GM18502 (cell line): Measurements from ENCODE around the gene CDK12.

Experiments
- ATAC-seq: cut with Tn5 transposase; IDR thresholded peaks from one replicate; pipeline ENCODE4 v1.9.1; 2021; ENCODE audit warnings: mild to moderate bottlenecking; ENCODE audit not compliant: unreplicated experiment, poor library complexity

Gene CDK12

GRCh38 chr17:39547713-39548478, 86.6 kb downstream of the CDK12 start:
- no peak for ATAC-seq

DNA sequence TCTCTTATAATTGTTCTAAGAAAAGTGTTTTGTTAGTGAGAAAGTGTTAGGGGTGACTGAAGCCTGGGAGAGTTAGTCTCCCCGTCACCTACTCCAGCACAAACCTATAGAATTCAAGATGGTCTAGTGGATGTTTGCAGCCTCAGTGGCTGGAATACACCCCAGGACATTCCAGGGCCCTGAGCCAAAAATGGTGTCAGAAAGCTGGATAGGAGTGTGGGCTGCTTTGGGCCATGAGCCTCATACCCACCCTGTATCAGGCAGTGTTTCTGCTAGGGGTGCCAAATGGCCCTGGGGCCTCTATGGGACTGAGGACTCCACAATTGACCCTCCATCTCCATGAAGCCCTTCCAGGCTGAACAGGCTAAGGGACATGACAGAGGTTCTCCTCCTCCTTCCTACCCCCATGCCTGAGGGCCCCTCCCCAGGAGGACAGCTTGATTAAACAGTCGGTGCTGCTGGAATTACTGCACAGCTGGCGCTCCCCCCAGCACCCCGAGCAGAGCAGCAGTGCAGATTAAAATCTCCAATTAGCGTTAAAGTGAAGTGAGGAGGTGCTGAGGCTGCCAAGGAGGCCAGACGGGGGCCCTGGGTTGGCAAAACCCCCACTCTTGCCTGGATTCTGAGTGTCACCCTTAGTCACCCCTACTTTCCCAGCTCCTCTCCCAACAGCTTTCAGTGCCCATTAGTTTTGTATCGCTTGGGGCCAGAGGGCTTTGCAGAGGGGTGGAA, 87.4 kb downstream of the CDK12 start:
- no peak for ATAC-seq

GRCh38 chr17:39549747-39550573, 88.7 kb downstream of the CDK12 start:
- ATAC-seq: no peak

DNA sequence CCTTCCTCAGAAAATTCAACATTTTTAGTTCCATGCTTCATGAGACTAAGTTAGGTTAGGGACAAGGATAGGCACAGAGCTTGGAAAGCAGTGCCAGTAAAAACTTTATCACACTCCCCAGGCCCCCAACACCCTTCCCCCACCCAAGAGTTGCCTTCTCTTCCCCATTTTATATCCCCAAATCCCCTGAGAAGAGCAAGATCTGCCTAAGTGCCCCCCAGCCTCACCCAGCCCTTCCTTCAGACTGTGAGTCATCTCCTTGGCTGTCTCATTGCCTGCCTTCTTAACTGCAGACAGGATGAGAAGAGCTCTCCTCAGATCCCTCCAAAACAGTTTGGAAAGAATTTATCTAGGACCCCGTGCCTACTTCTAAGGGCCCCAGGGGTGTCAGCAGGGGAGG, 90.6 kb downstream of the CDK12 start:
- ATAC-seq: no peak

GRCh38 chr17:39553341-39553945, 92.2 kb downstream of the CDK12 start:
- no peak for ATAC-seq

DNA sequence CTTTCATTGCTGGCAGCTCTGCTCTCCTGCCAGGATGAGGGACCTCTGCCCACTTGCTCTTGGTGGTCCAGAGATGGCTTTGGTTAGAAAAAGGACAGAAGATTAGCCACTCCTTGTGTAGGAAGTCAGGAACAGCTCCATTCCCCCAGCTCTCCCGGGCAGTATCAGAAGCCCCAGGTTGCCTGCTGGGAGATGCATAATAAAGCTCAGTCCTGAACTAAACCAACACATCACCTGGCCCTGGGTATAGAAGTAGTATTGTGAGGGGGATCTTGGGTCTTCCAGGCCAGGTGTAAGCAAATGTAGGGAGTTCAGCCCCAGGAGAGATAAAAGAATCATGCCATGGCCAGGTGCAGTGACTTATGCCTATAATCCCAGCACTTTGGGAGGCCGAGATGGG, 94.1 kb downstream of the CDK12 start:
- no peak for ATAC-seq

DNA sequence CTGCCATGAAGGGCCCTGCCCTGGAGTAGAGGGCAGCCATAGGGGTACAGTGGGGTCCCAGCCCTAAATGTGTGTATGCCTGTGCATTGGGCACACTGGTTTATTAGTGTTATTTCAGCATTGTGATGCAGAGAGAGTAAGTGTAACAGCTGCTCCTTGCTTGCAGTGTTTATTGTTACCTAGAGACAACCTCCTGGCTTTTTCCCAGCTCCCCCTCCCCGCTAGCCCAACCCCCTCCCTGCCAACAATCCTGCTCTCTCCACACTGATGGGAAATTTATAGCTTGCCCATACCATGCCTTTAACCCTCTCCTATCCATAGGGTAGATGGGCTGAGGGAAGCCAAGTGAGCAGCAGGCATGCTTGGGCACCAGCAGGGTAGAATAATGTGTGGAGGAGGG, 95.1 kb downstream of the CDK12 start:
- no peak for ATAC-seq

GRCh38 chr17:39562395-39562794, 101.1 kb downstream of the CDK12 start:
- ATAC-seq: no peak

GRCh38 chr17:39562976-39563375, 101.7 kb downstream of the CDK12 start:
- no peak for ATAC-seq

DNA sequence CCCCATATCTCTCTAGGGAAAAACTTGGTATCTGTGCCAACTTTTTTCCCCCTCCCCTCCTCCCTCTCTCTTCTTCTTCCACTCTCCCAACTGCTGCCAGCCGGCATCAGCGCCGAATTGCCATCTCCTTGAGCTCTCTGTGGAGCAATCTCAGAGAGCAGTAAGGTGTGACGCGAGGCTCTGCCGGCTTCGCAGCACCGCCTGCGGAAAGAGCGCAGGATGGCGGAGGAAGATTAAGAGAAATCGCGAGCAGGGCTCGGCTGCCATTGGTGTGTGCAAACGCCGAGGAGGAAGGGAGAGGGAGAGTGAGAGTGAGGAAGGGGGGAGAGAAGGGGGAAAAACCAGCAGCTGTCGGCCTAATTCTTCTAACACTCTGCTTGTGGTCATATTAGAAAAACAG, 102.2 kb downstream of the CDK12 start:
- no peak for ATAC-seq

DNA sequence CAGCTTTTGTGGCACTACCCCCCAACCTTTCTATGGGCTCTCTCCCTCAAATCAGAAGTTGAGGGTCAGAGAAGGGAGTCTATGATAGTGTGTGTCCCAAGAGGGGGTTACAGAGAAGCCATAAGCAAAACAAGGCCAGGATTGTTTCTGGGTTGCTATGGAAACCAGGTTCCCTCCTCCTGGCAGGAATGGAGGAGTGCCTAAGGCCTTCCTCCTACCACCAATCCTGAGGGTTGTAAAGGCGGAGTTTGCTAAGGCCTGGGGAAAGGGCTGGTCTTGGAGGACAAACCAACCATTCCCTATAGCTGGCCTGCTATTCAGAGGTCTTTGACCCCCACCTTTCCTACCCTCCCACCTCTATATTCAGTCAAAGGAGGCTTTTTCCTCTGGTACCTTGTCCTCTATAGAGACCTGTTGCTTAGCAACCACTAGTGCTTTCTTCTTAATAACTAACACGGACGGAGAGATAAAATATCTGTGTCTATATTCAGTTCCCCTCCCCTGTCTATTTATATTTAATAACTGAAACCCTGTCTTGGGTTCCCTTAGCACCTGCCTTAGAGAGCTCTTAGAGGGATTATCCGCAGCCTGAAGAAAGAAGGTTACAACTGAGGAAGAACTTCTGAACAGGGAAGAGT, 103.0 kb downstream of the CDK12 start:
- ATAC-seq: no peak

GRCh38 chr17:39566094-39566850, 105.0 kb downstream of the CDK12 start:
- ATAC-seq: no peak

- no peak for ATAC-seq
Measured at GRCh38 chr17:39568702-39569101, 107.4 kb downstream of the CDK12 start.

- no peak for ATAC-seq
Measured at GRCh38 chr17:39569126-39569525, 107.8 kb downstream of the CDK12 start.

GRCh38 chr17:39572121-39572520, 110.8 kb downstream of the CDK12 start:
- no peak for ATAC-seq

DNA sequence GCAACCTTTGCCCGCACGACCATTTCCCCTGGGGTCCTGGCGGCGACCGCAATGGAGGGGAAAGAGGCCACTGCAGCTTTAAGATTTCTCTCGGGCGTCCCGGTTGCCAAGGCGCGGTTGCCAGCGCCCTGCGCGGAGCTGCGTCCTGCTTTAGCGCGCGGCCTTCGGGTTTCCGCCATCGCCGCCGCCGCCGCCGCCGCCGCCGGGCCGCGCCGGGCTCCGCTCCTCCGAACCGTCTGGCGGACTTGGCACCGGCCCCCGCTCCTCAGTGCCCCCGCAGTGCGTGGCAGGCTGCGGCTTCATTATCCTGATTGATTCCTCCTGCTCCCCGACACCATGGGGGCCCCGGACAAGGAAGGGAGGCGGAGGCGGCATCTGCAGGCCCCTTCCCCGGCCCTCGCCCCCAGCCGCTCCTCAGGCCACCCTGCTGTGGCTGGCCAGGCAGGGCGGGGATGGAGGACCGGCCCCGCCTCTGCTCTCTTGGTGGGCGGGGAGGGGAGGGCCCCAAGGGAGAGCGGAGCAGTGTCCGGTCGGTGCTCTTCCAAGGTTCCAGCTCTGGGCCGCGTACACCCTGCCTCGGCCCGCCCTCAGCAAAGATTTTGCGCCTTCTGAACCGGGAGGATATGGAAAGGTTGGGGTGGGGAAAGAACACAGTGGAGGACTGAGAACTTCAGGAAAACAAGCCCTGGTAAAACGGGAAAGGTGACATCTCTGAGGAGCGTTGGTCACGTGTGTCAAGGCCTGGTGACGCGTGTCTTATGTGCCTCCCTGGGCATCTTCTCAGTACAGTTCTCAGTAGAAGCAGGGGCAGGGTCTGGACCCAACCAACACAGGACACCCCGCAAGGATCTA, 112.4 kb downstream of the CDK12 start:
- ATAC-seq: no peak

DNA sequence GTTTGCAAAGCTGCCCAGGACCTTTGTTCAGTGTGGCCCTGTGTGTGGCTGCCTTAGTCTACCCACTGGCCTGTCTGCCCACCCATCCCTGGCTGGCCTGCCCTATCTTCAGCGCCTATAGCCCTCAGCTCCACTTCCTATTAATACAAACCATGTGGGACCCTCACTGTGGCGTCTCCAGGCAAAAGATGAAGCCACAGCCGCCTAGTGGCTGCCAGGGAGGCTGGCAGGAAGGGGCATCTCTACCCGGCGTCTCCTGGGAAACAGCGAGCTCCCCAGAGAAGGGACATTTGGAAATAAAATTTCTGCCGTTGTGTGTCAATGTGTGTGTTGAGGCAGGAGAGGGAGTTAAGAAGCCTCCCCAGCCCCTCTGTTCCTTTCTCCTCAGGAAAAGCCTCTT, 114.9 kb downstream of the CDK12 start:
- ATAC-seq: no peak

- no peak for ATAC-seq
Measured at GRCh38 chr17:39578272-39578671, 117.0 kb downstream of the CDK12 start.
